Peyer's patch (tissue), 4 donors: ENCODE results near the gene FAM83G. TPM values are rescaled to one million over a fixed set of nuclear protein-coding genes. Genes with fewer than 3 reads are reported as not detected.
"Not testable (repeated sequence)": the region's sequence is repeated elsewhere in the genome, so short reads cannot be mapped to it uniquely, and the experiment has no call there.

Source experiments
- DNase-seq, 3 donors: peaks; one replicate each; pipeline ENCODE4 v3.0.0-alpha.2; 2017 to 2019
- H3K27ac ChIP-seq, 4 donors: fragments of 200-600 bp; sonication (generic); one replicate each; pipeline ENCODE4 v1.5.1; 2016 to 2019
- H3K27me3 ChIP-seq, 2 donors: fragments of 200-600 bp; sonication (generic); one replicate each; pipeline ENCODE4 v1.5.1; 2019
- H3K36me3 ChIP-seq, 3 donors: fragments of 200-600 bp; sonication (generic); one replicate each; pipeline ENCODE4 v1.5.1; 2016 to 2019
- H3K4me1 ChIP-seq, 4 donors: fragments of 200-600 bp; sonication (generic); one replicate each; pipeline ENCODE4 v1.5.1; 2016 to 2019
- H3K4me3 ChIP-seq, 4 donors: fragments of 200-600 bp; sonication (generic); 1 replicate in 3 of 4; 2 replicates in 1 of 4; pipeline ENCODE4 v1.5.1; 2016 to 2019; ENCODE audit warnings: mild to moderate bottlenecking in 1 of 4
- H3K9me3 ChIP-seq, 4 donors: fragments of 200-600 bp; sonication (generic); one replicate each; pipeline ENCODE4 v1.5.1; 2016 to 2019; ENCODE audit warnings: mild to moderate bottlenecking in 1 of 4
- POLR2A ChIP-seq, 2 donors: fragments of 450-650 bp; IDR thresholded peaks; one replicate each; pipeline ENCODE4 v1.5.1; 2017; ENCODE audit warnings: antibody characterized with exemption in 2 of 2, mild to moderate bottlenecking in 2 of 2, moderate library complexity in 2 of 2
- total RNA-seq, 4 donors: library from RNA; depleted of rRNA; stranded (reverse); fragments of >200 nt; gene quantifications; one replicate each; pipeline ENCODE4 v1.1.0, GENCODE V29; 2016
- TF ChIP-seq, protein P1 (sequence below), 6 experiments: fragments of 450-650 bp in 4 of 6; fragments of 200-600 bp in 2 of 6; sonication (generic) in 1 of 6; IDR thresholded peaks; one replicate each; pipeline ENCODE4 v1.5.1; 2017 to 2019; ENCODE audit warnings: antibody characterized with exemption in 6 of 6, mild to moderate bottlenecking in 3 of 6, moderate library complexity in 1 of 6

The FAM83G gene
- total RNA-seq, 4 donors from 2014 or later = 9.9 to 48.4 (median 37.4) TPM

DNA sequence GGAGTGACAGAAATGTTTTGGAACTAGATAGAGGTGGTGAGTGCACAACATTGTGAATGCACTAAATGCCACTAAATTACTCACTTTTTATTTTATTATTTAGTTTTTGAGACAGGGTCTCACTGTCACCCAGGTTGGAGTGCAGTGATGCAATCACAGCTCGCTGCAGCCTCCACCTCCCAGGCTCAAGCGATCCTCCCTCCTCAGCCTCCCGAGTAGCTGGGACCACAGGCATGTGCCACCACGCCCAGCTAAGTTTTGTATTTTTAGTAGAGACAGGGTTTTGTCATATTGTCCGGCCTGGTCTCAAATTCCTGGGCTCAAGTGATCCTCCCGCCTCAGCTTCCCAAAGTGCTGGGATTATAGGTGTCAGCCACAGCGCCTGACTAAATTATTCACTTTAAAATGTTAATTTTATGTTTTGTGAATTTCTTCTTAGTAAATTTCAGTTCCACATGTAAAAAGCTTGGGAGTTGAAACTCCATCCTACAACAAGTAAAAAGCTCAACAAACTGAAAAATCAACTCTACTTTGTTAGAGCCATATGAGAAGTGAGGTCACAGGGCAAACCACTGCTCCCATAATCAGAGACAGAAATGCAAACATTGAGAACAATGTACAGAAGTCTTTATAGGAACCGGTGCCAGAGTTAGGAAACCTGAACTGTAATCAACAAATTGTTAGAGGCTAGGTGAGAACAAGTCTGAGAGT is 66.4 kb downstream of the FAM83G start:
- no peaks in the 10 kb centered on the region for H3K4me1 ChIP-seq

DNA sequence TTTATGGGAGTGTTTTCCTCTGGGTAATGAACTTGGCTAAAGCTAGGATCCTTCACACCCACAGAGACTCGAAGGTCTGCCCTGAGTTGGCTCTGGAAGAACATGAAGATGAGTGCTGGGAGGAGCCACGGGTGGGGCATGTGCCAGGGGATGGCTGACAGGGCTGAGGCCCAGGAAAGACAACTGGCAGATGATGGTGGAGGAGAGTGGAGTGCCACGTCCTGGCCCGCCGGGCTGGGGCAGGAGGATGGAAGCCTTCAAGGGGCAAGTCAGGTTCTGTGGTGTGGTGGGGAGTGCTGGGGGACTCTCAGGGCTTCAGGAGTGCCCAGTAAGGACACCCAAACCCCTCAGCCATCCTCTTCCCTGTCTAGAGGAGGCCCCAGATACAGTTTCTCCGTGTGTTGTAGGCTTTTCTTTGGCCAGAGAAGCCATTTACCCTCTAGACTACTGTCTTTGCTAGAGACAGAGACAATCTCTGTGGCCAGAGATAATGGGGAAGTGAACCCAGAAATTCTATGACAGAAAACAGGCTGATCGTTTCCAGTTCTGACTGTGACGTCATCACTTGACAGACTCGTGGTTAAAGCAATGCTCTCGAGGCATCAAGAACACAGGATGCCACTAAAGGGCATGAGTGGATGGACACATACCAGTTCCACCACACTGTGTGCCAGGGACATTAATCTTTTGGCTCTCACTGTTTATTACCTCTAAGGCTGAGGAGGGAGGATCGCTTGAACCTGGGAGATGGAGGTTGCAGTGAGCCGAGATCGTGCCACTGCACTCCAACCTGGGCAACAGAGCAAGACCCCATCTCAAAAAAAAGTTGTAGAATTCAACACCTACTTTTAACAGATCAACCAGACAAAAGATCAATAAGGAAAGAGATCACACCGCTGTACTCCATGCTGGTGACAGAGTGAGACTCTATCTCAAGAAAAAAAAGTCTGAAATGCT is 71.2 kb downstream of the FAM83G start:
- Histone ChIP-seq H3K36me3 (peaks cover 0 to 30% (median 0%) of the 10 kb centered on the region in 3 donors), H3K27me3 (no peaks in the 10 kb centered on the region), H3K9me3 (no peaks in the 10 kb centered on the region), H3K27ac (no peak overlapping the region), H3K4me3 (no peak overlapping the region), H3K4me1 (no peaks in the 10 kb centered on the region)
- TF ChIP-seq, protein P1, sequence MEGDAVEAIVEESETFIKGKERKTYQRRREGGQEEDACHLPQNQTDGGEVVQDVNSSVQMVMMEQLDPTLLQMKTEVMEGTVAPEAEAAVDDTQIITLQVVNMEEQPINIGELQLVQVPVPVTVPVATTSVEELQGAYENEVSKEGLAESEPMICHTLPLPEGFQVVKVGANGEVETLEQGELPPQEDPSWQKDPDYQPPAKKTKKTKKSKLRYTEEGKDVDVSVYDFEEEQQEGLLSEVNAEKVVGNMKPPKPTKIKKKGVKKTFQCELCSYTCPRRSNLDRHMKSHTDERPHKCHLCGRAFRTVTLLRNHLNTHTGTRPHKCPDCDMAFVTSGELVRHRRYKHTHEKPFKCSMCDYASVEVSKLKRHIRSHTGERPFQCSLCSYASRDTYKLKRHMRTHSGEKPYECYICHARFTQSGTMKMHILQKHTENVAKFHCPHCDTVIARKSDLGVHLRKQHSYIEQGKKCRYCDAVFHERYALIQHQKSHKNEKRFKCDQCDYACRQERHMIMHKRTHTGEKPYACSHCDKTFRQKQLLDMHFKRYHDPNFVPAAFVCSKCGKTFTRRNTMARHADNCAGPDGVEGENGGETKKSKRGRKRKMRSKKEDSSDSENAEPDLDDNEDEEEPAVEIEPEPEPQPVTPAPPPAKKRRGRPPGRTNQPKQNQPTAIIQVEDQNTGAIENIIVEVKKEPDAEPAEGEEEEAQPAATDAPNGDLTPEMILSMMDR (IDR thresholded peaks at IDR 0.05) = no peak
- TF ChIP-seq POLR2A (IDR thresholded peaks at IDR 0.05) = no peak
- no peak for DNase-seq

More for the DNA sequence above, 66.4 kb downstream of the FAM83G start:
- Histone ChIP-seq H3K9me3 (no peaks in the 10 kb centered on the region), H3K27ac (no peak overlapping the region), H3K36me3 (no peaks in the 10 kb centered on the region), H3K4me3 (no peak overlapping the region), H3K27me3 (no peaks in the 10 kb centered on the region)
- no peak for TF ChIP-seq POLR2A (IDR thresholded peaks at IDR 0.05)
- TF ChIP-seq, protein P1 (IDR thresholded peaks at IDR 0.05) = no peak
- no peak for DNase-seq

DNA sequence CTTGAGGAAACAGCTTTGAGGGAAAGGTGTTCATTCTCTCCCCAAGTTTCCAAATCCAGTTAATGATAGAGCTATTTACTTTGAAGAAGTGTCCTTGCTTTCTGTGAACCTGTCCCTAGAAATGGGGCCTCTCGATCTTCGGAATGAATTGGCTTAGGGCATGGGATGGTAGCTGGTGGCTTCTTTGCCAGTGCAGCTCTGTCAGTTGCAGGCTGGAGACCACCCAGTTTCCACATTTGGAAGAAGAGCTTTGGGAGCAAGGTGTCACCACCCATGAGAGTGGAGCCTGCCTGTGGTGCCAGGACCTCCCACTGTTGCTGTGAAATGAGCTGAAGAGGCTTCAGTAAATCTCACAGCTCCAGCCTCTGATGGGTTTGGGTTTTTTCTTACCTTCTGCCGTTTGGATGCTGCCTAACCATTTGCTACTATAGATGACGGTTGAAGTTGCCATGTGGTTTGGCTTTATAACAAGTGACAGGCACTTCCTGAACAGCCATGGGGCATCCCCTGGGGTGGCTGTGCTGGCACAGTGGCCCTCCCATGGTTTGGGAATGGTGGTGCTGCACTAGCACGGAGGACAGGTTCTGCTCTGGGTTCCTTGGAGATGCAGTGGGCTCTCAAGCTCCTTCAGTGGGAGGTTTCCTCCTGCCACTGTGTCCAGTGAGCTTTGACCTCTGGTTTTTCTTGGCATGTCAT is 72.1 kb downstream of the FAM83G start:
- peaks cover 0 to 30% (median 0%) of the 10 kb centered on the region in 3 donors for H3K36me3 ChIP-seq
- H3K4me1 ChIP-seq = no peaks in the 10 kb centered on the region
- H3K4me3 ChIP-seq = no peak overlapping the region
- H3K27me3 ChIP-seq = no peaks in the 10 kb centered on the region
- DNase-seq = no peak
- no peak overlapping the region for H3K27ac ChIP-seq
- no peaks in the 10 kb centered on the region for H3K9me3 ChIP-seq
- TF ChIP-seq POLR2A (IDR thresholded peaks at IDR 0.05) = no peak
- TF ChIP-seq, protein P1 (IDR thresholded peaks at IDR 0.05) = no peak

DNA sequence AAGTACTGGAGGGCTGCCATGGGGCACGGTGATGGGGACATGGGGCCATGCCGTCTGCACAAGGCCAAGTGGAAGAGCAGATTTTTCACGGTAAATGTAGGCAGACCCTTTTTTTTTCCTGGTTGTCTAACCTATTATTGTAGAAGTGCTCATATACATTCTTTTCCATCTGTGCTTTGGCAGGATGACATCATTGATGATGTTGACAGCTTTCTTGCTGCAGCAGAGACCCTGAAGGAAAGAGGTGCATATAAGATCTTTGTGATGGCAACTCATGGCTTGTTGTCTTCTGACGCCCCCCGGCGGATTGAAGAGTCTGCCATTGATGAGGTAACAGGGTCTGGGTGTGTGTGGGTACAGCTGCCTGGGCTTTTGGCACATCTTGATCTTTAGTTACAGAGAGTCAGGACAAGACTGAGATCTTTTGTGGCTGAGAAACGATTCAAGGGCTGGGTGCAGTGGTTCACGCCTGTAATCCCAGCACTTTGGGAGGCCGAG is 75.9 kb downstream of the FAM83G start:
- H3K27ac ChIP-seq = no peak overlapping the region
- peaks cover 0 to 50% (median 0%) of the 10 kb centered on the region in 3 donors for H3K36me3 ChIP-seq
- H3K27me3 ChIP-seq = no peaks in the 10 kb centered on the region
- DNase-seq = no peak
- H3K4me3 ChIP-seq = no peak overlapping the region
- H3K4me1 ChIP-seq = no peaks in the 10 kb centered on the region
- TF ChIP-seq POLR2A (IDR thresholded peaks at IDR 0.05) = no peak
- TF ChIP-seq, protein P1 (IDR thresholded peaks at IDR 0.05) = no peak
- no peaks in the 10 kb centered on the region for H3K9me3 ChIP-seq

DNA sequence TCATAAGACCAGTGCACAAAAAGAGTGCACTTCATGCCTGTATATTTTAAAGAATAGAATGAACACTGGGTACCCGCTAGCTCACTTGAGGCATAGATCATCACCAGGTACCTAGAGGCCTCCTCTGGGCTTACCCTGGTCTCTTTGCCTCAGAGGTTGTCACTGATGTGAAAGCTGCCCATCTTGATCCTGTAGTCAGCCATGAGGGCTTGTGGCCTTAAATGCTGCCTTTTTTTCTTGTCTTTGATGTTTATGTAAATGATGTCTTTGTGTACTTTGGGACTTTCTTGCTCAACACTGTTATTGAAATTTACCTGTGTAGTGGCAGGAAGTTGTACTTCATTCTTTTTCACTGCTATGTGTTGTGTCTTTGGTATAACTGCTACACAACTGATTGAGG is 79.4 kb downstream of the FAM83G start:
- Histone ChIP-seq H3K9me3 (no peaks in the 10 kb centered on the region), H3K4me3 (no peak overlapping the region), H3K4me1 (peaks cover 0 to 21% (median 4%) of the 10 kb centered on the region in 4 donors), H3K27me3 (no peaks in the 10 kb centered on the region), H3K36me3 (peaks cover 0 to 38% (median 0%) of the 10 kb centered on the region in 3 donors), H3K27ac (no peak overlapping the region)
- TF ChIP-seq, protein P1 (IDR thresholded peaks at IDR 0.05) = no peak
- no peak for TF ChIP-seq POLR2A (IDR thresholded peaks at IDR 0.05)
- DNase-seq = no peak

DNA sequence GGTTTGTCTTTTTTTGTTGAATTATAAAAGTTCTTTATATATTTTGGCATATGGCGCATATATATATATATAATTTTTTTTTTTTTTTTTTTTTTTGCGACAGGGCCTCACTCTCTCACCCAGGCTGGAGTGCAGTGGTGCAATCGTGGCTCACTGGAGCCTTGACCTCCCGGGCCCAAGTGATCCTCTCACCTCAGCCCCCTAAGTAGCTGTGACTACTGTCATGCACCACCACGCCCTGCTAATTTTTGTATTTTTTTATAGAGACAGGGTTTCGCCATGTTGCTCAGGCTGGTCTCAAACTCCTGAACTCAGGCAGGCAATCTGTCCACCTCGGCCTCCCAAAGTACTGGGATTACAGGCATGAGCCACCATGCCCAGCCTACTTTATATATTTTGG is 82.0 kb downstream of the FAM83G start:
- H3K9me3 ChIP-seq, H3K4me3 ChIP-seq, DNase-seq, H3K27ac ChIP-seq, H3K27me3 ChIP-seq: not testable (repeated sequence)
- Histone ChIP-seq H3K36me3 (peaks cover 0 to 28% (median 0%) of the 10 kb centered on the region in 3 donors), H3K4me1 (peaks cover 0 to 28% (median 4%) of the 10 kb centered on the region in 4 donors)
